GM12801 (cell line): ENCODE measurements around the gene DAB1.

Source experiments
- TF ChIP-seq, protein P1 (sequence below): IDR thresholded peaks from one replicate; pipeline ENCODE4 v1.5.1; 2011; ENCODE audit warnings: control low read depth; ENCODE audit not compliant: insufficient read length; ENCODE audit errors: extremely low read depth

The DAB1 gene

DNA sequence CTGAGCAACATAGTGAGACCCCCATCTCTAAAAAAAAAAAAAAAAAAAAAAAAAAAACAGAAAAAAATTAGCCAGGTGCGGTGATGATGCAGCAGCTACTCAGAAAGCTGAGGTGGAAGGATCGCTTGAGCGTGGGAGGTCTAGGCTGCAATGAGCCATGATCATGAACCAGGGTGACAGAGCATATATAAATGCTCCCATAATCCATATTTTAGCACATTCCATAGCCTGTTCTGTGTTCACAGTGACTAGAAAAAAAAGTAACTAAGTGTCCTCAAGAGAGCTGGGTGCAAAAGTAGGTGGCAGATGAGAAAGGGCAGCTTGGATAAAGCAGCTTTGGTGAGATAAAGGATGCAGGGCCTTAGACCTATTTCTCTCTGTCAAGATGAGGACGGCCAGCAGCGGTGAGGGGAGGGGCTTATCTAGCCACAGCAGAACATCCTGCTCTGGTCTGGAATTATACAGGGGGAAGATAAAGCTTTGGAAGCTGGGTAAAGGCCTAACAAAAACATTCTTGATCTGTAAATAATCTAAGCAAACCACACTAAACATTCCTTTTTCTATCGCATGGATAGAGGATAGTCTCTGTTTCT lies 205.3 kb downstream of the DAB1 start:
- TF ChIP-seq, protein P1, sequence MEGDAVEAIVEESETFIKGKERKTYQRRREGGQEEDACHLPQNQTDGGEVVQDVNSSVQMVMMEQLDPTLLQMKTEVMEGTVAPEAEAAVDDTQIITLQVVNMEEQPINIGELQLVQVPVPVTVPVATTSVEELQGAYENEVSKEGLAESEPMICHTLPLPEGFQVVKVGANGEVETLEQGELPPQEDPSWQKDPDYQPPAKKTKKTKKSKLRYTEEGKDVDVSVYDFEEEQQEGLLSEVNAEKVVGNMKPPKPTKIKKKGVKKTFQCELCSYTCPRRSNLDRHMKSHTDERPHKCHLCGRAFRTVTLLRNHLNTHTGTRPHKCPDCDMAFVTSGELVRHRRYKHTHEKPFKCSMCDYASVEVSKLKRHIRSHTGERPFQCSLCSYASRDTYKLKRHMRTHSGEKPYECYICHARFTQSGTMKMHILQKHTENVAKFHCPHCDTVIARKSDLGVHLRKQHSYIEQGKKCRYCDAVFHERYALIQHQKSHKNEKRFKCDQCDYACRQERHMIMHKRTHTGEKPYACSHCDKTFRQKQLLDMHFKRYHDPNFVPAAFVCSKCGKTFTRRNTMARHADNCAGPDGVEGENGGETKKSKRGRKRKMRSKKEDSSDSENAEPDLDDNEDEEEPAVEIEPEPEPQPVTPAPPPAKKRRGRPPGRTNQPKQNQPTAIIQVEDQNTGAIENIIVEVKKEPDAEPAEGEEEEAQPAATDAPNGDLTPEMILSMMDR, result no peak

DNA sequence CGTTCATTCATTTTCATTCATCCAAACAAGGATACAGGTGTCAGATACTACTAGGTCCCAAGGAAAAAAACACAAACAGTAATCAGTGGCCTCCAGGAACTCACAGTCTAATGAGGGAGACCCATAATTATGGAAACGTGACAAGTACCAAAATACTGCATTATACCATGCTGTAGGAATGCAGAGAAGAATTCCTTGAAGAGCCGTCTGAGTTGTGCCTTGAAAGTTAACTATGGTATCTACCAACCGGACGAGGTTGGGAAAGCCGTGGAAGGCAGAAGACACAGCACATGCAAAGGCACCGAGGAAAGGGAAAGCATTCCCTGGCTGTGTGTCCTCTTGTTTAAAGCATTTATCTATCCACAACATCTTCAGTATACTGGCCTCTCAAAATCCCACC lies 206.0 kb downstream of the DAB1 start:
- TF ChIP-seq, protein P1, result no peak

DNA sequence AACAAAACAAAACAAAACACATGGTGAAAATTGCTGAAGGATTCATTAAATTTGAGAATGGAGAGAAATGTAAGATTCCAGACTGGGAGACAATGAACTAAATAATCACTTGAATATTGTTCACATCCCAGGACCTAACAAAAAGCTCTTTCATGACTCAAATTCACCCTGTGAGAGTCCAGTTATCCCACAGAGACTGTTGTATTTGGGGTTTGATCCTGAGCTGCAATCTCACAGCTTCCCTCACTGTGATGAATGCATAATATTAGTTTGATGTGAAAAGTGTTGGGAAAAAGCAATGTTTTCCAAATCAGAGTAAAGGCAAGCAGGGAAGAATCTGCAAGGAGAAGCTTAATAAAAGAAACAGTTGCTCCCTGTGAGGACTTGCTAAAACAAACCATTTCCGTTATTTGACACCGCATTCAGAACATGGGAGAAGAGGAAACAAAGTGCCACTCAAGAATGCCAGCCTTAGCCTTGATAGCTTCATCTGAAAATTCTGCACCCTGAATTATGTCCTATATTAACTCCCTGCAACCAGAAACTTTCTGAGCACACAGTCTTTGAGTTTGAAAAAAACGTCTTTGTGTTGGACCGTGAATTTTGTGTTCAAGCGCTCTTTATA lies 208.8 kb downstream of the DAB1 start:
- TF ChIP-seq, protein P1, result no peak

DNA sequence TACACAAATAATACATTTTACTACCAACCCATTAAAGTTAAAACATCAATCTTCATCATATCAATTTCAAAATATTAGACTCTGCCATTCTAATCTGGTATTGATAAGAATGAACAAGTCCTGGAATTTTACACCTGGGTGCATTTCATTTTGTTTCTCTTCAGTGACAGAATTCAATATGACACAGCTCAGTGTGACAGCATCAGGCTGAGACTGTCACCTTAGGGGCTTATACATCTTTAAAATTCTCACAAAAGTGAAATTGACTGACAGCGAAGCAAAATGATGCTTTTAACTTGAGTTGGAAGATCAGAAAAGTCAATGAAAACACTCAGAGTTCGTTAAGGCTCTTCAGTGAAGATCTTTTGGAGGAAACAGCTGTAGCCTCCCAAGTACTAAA lies 213.0 kb downstream of the DAB1 start:
- TF ChIP-seq, protein P1, result no peak

DNA sequence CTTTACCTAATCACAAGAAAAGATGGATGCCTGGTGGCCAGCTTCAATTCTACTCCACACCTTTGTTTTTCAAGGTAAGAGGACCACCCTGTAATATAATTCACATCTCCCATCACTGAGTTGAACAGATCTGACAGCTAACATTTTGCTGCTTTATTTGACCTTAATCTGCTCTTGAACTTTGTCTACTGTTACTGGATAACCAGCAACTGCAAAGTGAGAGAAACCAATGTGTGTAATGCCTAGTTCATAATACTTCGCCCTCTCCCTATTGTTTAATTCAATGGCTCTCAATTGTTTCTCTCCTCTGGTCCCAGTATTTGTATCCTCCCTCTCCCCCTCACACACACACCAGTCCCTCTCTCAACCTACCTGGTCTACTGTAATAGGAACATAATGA lies 214.4 kb downstream of the DAB1 start:
- TF ChIP-seq, protein P1, result no peak

DNA sequence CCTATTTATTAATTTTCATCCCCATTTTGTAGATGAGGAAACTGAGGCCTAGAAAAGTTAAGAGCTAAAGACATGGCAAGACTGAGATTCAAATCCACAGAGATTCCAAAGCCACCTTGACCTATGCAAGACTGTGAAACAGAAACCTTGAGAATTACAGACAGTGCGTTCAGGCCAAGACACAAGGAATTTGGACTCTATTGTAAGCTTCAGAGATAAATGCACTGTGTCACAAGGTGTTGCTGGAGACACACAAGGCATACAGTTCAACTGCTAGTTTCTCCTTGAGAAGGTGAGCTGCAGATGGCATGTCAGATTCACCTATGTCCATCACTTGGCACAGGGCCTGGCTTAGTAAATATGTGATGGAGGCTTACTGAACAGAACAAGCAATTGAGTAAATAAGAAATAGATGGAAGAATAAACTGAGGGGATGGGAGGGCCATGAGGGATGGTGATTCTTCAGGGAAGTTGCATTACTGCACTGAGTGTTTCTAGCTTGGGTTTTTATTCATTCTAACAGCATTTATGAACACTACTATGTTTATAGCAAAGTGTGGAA lies 215.0 kb downstream of the DAB1 start:
- TF ChIP-seq, protein P1, result no peak

DNA sequence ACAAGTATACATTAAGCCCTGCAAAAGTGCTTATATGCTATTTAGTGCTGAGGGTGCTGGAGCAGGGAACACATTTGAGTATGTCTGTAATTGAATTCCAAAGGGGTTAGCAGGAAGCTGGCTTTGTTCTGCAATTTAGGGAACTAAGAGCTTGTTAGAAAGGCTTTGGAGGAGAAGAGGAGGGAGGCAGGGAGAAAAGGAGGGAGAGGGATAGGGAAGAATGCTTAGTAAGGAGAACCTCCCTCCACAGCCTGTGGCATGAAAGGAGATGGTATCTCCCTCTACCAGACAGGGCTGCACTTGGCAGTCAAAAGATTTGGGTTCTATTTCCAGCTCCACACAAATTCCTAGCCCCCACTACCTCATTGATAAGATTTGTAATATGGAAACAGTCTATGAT lies 217.8 kb downstream of the DAB1 start:
- TF ChIP-seq, protein P1, result no peak
